Esophagus squamous epithelium (tissue), 5 donors: Measurements from ENCODE around the gene ZNF784. TPM values are rescaled to one million over a fixed set of nuclear protein-coding genes. Genes with fewer than 3 reads are reported as not detected.

Experiments
- DNase-seq: peaks from one replicate; lab custom pipeline; 2025; lab: John Stamatoyannopoulos, UW
- H3K27ac ChIP-seq, 4 donors: fragments of 200-600 bp; sonication (generic); one replicate each; pipeline ENCODE4 v1.5.1; 2016 to 2019; ENCODE audit warnings: mild to moderate bottlenecking in 1 of 4
- H3K27me3 ChIP-seq, 4 donors: fragments of 200-600 bp; sonication (generic); 1 replicate in 3 of 4; 2 replicates in 1 of 4; pipeline versions ENCODE4 v1.5.1 to v1.6.0; 2017 to 2021; ENCODE audit warnings: antibody characterized with exemption in 1 of 4
- H3K36me3 ChIP-seq, 3 donors: fragments of 200-600 bp; sonication (generic); one replicate each; pipeline ENCODE4 v1.5.1; 2016 to 2019
- H3K4me1 ChIP-seq, 3 donors: fragments of 200-600 bp; sonication (generic); one replicate each; pipeline ENCODE4 v1.5.1; 2017 to 2019
- H3K4me3 ChIP-seq, 4 donors: fragments of 200-600 bp; sonication (generic); 1 replicate in 3 of 4; 2 replicates in 1 of 4; pipeline ENCODE4 v1.5.1; 2016 to 2019; ENCODE audit warnings: mild to moderate bottlenecking in 2 of 4, moderate library complexity in 1 of 4
- H3K9me3 ChIP-seq, 3 donors: fragments of 200-600 bp; sonication (generic); one replicate each; pipeline ENCODE4 v1.5.1; 2016 to 2019
- POLR2A ChIP-seq, 4 donors: fragments of 450-650 bp; IDR thresholded peaks; one replicate each; pipeline ENCODE4 v1.6.1; 2017; ENCODE audit warnings: antibody characterized with exemption in 4 of 4, mild to moderate bottlenecking in 4 of 4, moderate library complexity in 3 of 4
- WGBS, 2 donors: methylation state at CpG; one replicate each; pipeline ENCODE4 v1.1.5; 2018; 5-methylcytosine and 5-hydroxymethylcytosine counted together
- intact Hi-C: fragments of 100-400 bp; cut with DNase I; formaldehyde crosslinking; loops from one replicate; pipeline ENCODE4 v1.15.0; 2022
- total RNA-seq, 4 donors: library from RNA; depleted of rRNA; stranded (reverse); fragments of >200 nt; gene quantifications; one replicate each; pipeline ENCODE4 v1.1.0, GENCODE V29; 2016
- TF ChIP-seq, protein P1 (sequence below), 6 experiments: fragments of 450-650 bp in 4 of 6; fragments of 200-600 bp in 2 of 6; sonication (generic) in 2 of 6; IDR thresholded peaks; one replicate each; pipeline ENCODE4 v1.5.1; 2016 to 2019; ENCODE audit warnings: antibody characterized with exemption in 6 of 6, mild to moderate bottlenecking in 4 of 6, moderate library complexity in 4 of 6
- donor health status: DM: yes; HTN: yes; CAD: no.

ZNF784 gene
- total RNA-seq, 4 donors from 2014 or later: 2.9 to 6.9 (median 4.4) TPM

DNA sequence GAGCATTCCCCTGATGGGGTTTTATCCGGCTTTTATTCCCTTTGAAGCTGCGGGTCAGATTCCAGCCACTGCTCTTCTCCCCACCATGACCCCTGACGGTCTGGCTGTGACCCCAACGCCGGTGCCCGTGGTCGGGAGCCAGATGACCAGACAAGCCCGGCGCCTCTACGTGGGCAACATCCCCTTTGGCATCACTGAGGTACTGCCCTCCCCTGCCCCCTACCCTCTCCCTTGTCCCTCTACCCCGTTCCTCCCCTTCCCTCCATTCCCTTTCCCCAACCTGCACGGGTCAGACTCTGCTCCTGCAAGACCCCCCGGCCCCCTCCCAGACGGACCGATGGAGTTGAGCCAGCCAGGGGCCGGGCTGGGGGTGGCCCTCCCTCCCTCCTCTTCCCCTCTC lies 36.6 kb upstream of the ZNF784 start:
- intact Hi-C loops: no loop called here
- Histone ChIP-seq H3K4me1 (peaks cover 32 to 46% (median 33%) of the 10 kb centered on the region in 3 donors), H3K27me3 (no peaks in the 10 kb centered on the region), H3K9me3 (no peaks in the 10 kb centered on the region), H3K27ac (no peak overlapping the region), H3K36me3 (peaks cover 48 to 75% (median 55%) of the 10 kb centered on the region in 3 donors), H3K4me3 (no peak overlapping the region)
- 74 to 78% methylated on average over 15 to 16 of the region's 16 CpGs for WGBS, 2 donors
- TF ChIP-seq, protein P1, sequence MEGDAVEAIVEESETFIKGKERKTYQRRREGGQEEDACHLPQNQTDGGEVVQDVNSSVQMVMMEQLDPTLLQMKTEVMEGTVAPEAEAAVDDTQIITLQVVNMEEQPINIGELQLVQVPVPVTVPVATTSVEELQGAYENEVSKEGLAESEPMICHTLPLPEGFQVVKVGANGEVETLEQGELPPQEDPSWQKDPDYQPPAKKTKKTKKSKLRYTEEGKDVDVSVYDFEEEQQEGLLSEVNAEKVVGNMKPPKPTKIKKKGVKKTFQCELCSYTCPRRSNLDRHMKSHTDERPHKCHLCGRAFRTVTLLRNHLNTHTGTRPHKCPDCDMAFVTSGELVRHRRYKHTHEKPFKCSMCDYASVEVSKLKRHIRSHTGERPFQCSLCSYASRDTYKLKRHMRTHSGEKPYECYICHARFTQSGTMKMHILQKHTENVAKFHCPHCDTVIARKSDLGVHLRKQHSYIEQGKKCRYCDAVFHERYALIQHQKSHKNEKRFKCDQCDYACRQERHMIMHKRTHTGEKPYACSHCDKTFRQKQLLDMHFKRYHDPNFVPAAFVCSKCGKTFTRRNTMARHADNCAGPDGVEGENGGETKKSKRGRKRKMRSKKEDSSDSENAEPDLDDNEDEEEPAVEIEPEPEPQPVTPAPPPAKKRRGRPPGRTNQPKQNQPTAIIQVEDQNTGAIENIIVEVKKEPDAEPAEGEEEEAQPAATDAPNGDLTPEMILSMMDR (IDR thresholded peaks at IDR 0.05): no peak
- TF ChIP-seq POLR2A (IDR thresholded peaks at IDR 0.05): no peak
- DNase-seq: no peak

- Histone ChIP-seq H3K9me3 (no peaks in the 10 kb centered on the region), H3K27ac (no peak overlapping the region), H3K27me3 (no peaks in the 10 kb centered on the region), H3K4me1 (peaks cover 34 to 52% (median 36%) of the 10 kb centered on the region in 3 donors), H3K4me3 (no peak overlapping the region), H3K36me3 (peaks cover 42 to 69% (median 52%) of the 10 kb centered on the region in 3 donors)
- 90 to 100% methylated on average over 1 to 2 of the region's 12 CpGs for WGBS, 2 donors
- no peak for DNase-seq
- no peak for TF ChIP-seq POLR2A (IDR thresholded peaks at IDR 0.05)
- TF ChIP-seq, protein P1 (IDR thresholded peaks at IDR 0.05): no peak
- intact Hi-C loops: no loop called here
Measured at GRCh38 chr19:55660404-55660803, 36.0 kb upstream of the ZNF784 start.

- Histone ChIP-seq H3K27ac (no peak overlapping the region), H3K36me3 (peaks cover 42 to 64% (median 52%) of the 10 kb centered on the region in 3 donors), H3K4me1 (peaks cover 34 to 52% (median 36%) of the 10 kb centered on the region in 3 donors), H3K9me3 (no peaks in the 10 kb centered on the region), H3K27me3 (no peaks in the 10 kb centered on the region), H3K4me3 (no peak overlapping the region)
- WGBS, 2 donors: 62 to 66% methylated on average over 5 to 7 of the region's 9 CpGs
- intact Hi-C loops: no loop called here
- no peak for DNase-seq
- TF ChIP-seq, protein P1 (IDR thresholded peaks at IDR 0.05): no peak
- no peak for TF ChIP-seq POLR2A (IDR thresholded peaks at IDR 0.05)
Measured at GRCh38 chr19:55659822-55660221, 35.5 kb upstream of the ZNF784 start.

DNA sequence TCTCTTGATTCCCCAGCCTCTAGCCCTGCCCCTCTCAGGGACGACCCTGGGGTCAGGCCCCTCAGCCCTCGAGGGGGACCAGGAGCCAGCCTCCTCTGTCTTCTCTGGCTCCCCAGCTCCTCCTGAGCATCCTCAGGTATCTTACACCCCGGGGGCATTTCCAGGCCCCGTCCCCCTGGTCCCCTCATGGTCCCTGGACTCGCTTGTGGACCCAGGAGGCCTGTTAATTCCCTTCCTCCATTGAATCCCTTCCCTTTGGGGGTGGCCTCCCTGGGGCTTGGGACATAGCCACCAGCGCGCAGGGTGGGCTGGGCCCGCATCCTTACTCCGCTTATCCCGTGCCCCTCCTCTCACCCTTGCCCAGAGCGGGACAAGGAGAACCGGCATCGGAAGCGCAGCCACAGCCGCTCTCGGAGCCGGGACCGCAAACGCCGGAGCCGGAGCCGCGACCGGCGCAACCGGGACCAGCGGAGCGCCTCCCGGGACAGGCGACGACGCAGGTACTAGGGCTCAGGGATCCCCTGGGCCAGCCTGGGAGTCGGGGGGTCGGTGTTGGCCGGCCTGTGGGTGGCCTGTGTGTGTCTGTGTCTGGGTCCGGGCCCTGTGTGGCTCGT lies 34.6 kb upstream of the ZNF784 start:
- H3K9me3 ChIP-seq: no peaks in the 10 kb centered on the region
- no peak for TF ChIP-seq POLR2A (IDR thresholded peaks at IDR 0.05)
- TF ChIP-seq, protein P1 (IDR thresholded peaks at IDR 0.05): no peak
- intact Hi-C loops: no loop called here
- no peak for DNase-seq
- H3K4me1 ChIP-seq: peaks cover 34 to 52% (median 36%) of the 10 kb centered on the region in 3 donors
- H3K4me3 ChIP-seq: no peak overlapping the region
- WGBS, 2 donors: 85% methylated on average over 9 of the region's 37 CpGs; no CpG with 5 or more reads in 1 of the 2 donors
- no peaks in the 10 kb centered on the region for H3K27me3 ChIP-seq
- no peak overlapping the region for H3K27ac ChIP-seq
- peaks cover 36 to 56% (median 45%) of the 10 kb centered on the region in 3 donors for H3K36me3 ChIP-seq

- intact Hi-C loops: no loop called here
- TF ChIP-seq, protein P1 (IDR thresholded peaks at IDR 0.05): no peak
- TF ChIP-seq POLR2A (IDR thresholded peaks at IDR 0.05): no peak
- no peak for DNase-seq
- Histone ChIP-seq H3K27ac (peak overlapping the region in 2 of 4 donors; percentile 3 to 100), H3K4me3 (peak overlapping the region; percentile 76 to 95 (median 86)), H3K4me1 (peaks cover 39 to 66% (median 41%) of the 10 kb centered on the region in 3 donors), H3K27me3 (no peaks in the 10 kb centered on the region), H3K9me3 (no peaks in the 10 kb centered on the region), H3K36me3 (peaks cover 18 to 46% (median 27%) of the 10 kb centered on the region in 3 donors)
- WGBS, 2 donors: 26 to 31% methylated on average over 11 to 15 of the region's 18 CpGs
Measured at GRCh38 chr19:55656988-55657747, 32.8 kb upstream of the ZNF784 start.
